DND-41 (cell line): ENCODE measurements around the gene TMEM69.

Source experiments
- EZH2 ChIP-seq: IDR thresholded peaks from 3 replicates; pipeline ENCODE4 v1.6.1; 2012; ENCODE audit warnings: borderline replicate concordance, low read depth, mild to moderate bottlenecking, moderate library complexity, low read length, inconsistent platforms; ENCODE audit not compliant: severe bottlenecking
- TF ChIP-seq, protein P1 (sequence below): IDR thresholded peaks from 2 replicates; pipeline ENCODE4 v1.5.1; 2012; ENCODE audit warnings: borderline replicate concordance, low read length, moderate library complexity, mild to moderate bottlenecking; ENCODE audit not compliant: poor library complexity, severe bottlenecking; ENCODE audit errors: extremely low read depth

DNA sequence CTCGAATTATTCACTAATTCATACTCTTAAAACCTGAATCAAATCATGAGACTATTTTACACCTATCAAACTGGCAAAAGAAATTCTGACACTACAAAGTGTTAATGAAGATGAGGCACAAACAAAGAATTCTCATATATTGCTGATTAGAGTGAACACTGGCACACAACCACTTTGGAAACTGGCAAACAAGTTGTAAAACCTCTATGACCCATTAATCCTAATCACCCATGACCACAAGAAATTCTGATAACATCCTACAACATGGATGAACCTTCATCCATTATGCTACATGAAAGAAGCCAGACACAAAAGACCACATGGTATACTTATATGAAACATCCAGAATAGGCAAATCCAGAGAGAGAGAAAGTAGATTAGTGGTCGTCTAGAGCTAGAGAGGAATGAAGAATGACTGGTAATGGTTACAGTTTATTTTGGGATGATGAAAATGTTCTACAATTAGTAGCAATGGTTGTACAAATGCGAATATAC is 10.2 kb upstream of the TMEM69 start:
- TF ChIP-seq, protein P1, sequence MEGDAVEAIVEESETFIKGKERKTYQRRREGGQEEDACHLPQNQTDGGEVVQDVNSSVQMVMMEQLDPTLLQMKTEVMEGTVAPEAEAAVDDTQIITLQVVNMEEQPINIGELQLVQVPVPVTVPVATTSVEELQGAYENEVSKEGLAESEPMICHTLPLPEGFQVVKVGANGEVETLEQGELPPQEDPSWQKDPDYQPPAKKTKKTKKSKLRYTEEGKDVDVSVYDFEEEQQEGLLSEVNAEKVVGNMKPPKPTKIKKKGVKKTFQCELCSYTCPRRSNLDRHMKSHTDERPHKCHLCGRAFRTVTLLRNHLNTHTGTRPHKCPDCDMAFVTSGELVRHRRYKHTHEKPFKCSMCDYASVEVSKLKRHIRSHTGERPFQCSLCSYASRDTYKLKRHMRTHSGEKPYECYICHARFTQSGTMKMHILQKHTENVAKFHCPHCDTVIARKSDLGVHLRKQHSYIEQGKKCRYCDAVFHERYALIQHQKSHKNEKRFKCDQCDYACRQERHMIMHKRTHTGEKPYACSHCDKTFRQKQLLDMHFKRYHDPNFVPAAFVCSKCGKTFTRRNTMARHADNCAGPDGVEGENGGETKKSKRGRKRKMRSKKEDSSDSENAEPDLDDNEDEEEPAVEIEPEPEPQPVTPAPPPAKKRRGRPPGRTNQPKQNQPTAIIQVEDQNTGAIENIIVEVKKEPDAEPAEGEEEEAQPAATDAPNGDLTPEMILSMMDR: no peak
- no peak for TF ChIP-seq EZH2
